HUDEP-2 (cell line): ENCODE data around the gene SH3RF2.

Experiments
- DNase-seq, 76 experiments: peaks; one replicate each; lab custom pipeline; 2025; ENCODE audit not compliant: unreplicated experiment in 76 of 76; lab: John Stamatoyannopoulos, UW

The SH3RF2 gene

GRCh38 chr5:146032911-146033310 is 96.5 kb downstream of the SH3RF2 start:
- DNase-seq, result no peak

- DNase-seq, result peak in 3 of 76 experiments; percentile 2 to 5 (median 2)
These were observed 97.7 kb downstream of the SH3RF2 start for GRCh38 chr5:146034127-146034526.

GRCh38 chr5:146034605-146035004 is 98.2 kb downstream of the SH3RF2 start:
- no peak for DNase-seq

- DNase-seq, result no peak
These were observed 103.0 kb downstream of the SH3RF2 start for GRCh38 chr5:146039420-146039819.

- DNase-seq, result peak in 73 of 76 experiments; percentile 6 to 74 (median 46)
These were observed 104.1 kb downstream of the SH3RF2 start for GRCh38 chr5:146040527-146040926.

GRCh38 chr5:146041180-146041789 is 104.9 kb downstream of the SH3RF2 start:
- peak in 34 of 76 experiments; percentile 3 to 65 (median 26) for DNase-seq

- peak in 70 of 76 experiments; percentile 9 to 82 (median 43) for DNase-seq
These were observed 106.4 kb downstream of the SH3RF2 start for GRCh38 chr5:146042628-146043279.

- DNase-seq, result no peak
These were observed 107.3 kb downstream of the SH3RF2 start for GRCh38 chr5:146043722-146044121.

GRCh38 chr5:146047396-146047795 is 111.0 kb downstream of the SH3RF2 start:
- peak in 11 of 76 experiments; percentile 2 to 28 (median 13) for DNase-seq

- DNase-seq, result peak in 56 of 76 experiments; percentile 4 to 65 (median 29)
These were observed 112.8 kb downstream of the SH3RF2 start for GRCh38 chr5:146048994-146049703.

- DNase-seq, result no peak
These were observed 113.3 kb downstream of the SH3RF2 start for GRCh38 chr5:146049704-146050026.

GRCh38 chr5:146050086-146050485 is 113.7 kb downstream of the SH3RF2 start:
- DNase-seq, result no peak

GRCh38 chr5:146051678-146052077 is 115.3 kb downstream of the SH3RF2 start:
- DNase-seq, result no peak

- DNase-seq, result peak in 1 of 76 experiments; percentile 6
These were observed 116.4 kb downstream of the SH3RF2 start for GRCh38 chr5:146052780-146053179.

GRCh38 chr5:146055432-146055831 is 119.1 kb downstream of the SH3RF2 start:
- no peak for DNase-seq

GRCh38 chr5:146059460-146060220 is 123.3 kb downstream of the SH3RF2 start:
- DNase-seq, result no peak

- no peak for DNase-seq
These were observed 123.8 kb downstream of the SH3RF2 start for GRCh38 chr5:146060221-146060585.

GRCh38 chr5:146066968-146067367 is 130.6 kb downstream of the SH3RF2 start:
- no peak for DNase-seq

GRCh38 chr5:146068206-146068605 is 131.8 kb downstream of the SH3RF2 start:
- DNase-seq, result no peak

- DNase-seq, result no peak
These were observed 132.8 kb downstream of the SH3RF2 start for GRCh38 chr5:146068977-146069779.
